Hematopoietic multipotent progenitor cell (in vitro differentiated cells): ENCODE data around the gene CACNA2D3. TPM values are rescaled to one million over a fixed set of nuclear protein-coding genes. Genes with fewer than 3 reads are reported as not detected.

Experiments used
- DNase-seq, 3 donors: peaks; one replicate each; pipeline ENCODE4 v3.0.0-alpha.2; 2011 to 2015; ENCODE audit warnings: low read depth in 2 of 3, low spot score in 2 of 3
- total RNA-seq: library from RNA; depleted of rRNA; stranded (reverse); fragments of >200 nt; gene quantifications from one replicate; pipeline ENCODE4 v1.2.3, GENCODE V29; 2012

The CACNA2D3 gene
- total RNA-seq, 1 donor: under 0.01 TPM

DNA sequence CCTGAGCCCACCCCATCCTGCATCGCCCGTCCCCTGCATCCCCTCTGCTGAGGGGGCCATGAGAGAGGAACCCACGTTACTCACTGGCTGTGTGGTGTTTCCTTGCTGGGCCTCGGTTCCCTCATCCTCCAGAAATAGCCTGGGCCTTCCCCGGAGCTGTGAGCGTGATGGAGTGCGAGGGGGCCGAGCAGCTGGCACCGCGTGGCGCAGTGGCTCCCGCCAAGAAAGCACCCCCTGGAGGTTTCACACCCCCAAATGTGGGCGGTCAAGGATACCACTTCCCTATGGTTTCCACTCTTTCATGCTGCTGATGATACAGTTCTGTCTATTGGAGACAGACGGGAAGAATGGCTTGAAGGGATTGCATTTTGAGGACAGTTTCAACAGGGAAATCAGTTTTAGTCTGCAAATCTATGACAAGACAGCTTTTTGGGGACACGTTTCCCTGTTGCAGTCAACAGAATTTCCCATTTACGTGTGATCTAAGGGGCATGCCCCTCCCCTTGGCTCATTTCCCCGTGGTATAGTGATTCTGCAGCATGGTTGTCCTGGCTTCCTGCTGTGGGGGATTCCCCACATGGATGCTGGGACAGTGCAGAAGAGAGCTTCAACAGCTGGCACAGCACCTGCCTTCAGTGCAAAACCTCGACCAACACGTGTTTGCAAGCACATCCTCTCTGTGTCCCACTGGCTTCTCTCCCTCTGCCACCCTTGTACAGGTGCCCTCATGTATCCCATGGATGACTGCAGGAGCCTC, 428.0 kb downstream of the CACNA2D3 start:
- no peak for DNase-seq

DNA sequence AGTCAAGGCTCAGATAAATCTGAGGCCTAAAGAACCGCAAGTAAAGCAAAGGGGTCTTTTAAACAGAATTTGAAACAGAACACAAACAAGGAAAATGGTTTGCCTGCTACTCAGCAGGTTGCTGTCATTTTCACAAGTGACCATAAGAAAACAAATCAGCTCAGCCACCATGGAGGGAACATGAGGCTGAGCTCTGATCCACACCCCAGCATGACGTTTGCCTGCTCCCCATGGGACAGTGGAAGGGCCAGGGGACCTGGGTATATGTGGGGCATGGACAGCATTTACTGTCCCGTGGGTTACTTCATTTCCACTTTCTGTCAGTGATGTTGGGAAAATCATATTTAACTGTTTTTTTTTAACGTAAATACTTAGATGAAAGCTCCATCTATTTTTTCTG, 434.3 kb downstream of the CACNA2D3 start:
- no peak for DNase-seq

DNA sequence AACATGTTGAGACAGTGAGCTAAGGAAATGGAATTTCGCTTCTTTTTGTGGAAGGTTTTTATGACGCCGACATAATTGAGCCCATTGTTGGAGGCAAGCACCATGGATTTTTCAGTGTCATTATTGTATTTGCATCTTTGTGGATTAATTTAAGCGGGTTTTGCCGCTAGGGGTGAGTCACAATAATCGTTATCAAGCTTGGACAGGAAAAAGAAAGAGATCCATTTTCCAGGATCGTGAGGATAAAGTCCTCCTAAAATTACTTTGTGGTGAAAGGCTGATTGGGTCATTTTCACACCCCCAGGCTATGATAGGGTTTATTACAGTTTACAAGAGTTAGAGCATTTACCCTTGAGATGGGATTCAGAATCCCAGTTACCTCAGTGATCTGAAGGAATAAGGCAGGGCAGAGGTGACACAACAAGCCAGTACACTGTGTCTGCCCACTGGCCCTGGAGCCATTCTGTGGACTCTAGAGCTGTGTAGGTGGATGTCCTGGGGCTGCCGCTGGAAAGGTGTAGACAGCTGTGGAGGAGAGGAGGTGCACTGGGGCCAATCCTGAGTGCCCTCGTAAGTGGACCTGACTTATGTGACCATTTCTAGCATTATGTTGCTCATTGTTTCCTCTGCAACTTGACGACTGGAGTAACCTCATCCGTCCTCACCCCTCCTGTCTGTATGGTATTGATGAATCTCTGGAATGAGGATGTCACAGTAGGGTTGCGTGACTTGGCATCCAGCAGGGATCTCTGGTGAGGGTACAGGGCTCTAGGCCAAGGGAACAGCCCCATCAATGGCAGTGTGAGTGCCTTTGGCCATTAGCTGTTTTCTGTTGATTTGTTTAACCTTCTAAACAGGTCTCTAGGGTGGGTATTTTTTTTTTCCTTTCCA, 435.4 kb downstream of the CACNA2D3 start:
- no peak for DNase-seq

DNA sequence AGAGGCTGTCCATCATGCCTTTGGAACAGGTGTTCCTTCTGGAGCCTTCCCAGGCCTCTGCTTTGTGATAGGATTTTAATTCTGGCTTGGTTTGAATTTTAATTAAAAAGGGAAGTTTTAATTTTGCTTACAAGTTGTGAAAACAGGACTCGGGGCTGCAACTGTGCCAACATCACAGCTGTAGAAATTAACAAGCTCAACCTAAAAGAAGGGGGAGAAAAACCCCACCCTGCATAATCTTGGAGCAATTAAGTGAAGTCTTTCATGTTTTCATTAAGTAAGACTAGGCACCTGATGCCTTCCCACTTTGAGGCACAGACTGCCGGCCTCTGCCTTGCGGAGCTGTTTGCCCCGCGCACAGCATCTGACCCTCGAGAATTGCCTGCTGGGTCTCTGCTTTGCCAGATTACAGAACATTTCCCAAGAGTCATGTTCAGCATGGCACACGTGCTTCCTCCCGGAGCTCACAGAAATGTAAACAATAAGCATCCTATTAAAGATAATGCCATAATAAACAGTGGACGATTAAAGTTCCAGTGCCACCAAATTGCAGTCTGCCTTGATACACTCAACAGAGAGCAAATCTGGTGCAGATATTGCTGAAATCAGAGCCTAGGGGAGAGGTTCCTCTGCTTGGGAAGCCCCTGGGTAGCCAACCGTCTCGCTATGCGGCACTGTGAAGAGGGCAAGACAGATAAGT, 441.3 kb downstream of the CACNA2D3 start:
- no peak for DNase-seq

DNA sequence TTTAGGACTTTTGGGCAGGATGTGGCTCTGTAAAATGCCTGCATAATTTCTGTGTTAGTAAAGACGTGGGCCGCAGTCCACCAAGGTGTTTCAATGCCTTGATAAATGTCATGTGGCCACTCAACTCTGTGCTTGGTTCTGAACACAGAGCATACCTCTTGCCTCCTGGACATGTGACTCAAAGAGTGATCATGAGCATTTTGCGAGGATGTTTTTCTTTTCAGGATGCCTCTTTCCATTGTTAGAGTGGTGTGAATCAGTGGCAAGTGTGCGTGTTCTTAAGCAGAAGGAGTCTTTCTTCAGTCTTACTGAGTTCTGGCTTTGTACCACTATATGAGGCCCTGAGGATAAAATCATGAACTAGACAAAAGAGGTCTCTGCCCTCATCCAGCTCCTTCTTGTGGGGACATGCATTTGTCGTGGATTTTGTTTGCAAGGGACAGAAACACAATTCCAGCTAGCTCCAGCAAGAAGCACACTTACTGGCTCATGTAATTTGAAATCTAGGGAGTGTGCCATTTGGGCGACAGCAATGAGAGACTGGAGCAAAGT, 442.1 kb downstream of the CACNA2D3 start:
- DNase-seq: no peak

DNA sequence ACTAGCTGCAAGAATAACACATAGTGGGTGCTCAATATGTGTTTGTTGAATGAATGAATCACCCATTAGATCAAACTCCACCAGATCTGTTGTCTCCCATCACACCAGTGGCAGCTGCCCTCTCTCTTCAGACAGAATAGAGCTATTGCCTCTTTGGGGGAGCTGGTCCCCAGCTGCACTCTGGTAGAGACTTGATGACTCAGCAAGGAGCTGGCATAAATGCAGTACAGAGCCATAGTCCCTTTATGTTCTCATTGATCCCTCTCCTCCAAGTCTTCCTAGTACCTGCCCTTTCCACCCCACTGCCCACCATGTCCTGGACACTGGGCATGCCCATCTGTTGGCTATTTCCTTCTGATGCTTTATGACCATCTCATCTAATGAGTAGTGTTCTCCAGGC, 443.6 kb downstream of the CACNA2D3 start:
- no peak for DNase-seq

DNA sequence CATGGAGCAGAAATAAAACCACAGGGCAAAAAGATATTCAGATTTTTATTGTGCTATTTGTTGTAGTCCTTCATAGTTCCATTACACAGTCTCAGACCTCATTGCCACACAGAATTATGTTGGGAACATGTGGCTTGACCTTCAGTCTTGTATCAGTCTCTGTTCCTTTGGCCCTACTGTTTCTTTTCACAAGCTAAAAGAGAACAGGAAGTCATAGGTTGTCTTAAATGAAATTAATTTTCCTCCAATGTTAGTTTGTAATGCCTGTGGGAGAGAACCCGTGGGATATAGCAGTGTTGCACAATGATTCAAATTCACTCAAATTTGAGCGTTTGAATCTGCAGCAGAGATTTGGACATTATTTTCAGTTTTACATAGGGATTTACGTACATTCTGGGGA, 445.6 kb downstream of the CACNA2D3 start:
- no peak for DNase-seq

DNA sequence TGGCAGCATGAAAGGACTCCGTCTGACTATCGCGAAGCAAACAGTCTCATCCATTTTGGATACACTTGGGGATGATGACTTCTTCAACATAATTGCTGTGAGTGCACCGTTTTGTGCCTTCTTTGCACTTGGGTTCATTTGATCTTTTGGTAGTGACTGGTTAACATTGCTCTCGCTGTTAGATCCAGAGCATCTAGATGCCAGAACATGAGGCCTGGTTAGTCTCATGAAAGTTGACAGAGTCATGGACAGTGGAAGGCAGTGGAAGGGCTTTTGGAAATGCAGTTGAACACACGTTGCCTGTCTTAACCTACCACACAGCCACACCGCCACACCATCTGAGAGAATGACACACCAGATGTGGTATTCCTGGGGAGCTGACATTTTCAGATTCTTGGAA, 447.7 kb downstream of the CACNA2D3 start:
- DNase-seq: no peak

DNA sequence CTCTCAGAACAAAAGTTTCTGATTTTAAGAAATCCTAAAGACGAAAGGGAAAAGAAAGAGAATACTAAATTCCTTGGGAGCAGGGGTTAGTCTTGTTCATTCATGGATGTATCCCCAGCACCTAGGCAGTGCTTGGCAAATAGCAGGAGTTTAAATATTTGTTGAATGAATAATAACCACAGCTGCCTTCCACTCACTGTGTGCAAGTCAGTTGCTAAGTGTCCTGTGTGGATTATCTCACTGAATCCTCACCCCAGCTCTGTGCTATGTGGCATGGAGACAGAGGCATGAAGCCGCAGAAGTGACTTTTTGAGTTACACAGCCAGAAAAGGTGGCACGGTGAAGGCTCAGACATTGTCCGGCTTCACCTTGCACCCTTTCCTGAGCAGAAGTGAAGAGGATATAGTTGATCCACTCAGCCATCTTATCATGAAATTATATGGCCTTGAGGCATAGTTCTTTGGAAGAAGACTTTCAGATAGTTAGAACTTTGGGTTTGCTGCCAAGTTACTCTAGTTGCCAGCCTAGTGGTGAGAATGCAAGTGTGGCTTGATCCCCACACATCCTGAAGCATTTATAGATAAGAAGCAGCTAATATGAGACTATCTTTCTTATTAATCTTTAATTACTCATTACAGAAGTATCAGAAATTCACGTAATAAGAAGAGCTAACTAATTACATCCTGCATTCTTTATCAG, 450.0 kb downstream of the CACNA2D3 start:
- DNase-seq: no peak

DNA sequence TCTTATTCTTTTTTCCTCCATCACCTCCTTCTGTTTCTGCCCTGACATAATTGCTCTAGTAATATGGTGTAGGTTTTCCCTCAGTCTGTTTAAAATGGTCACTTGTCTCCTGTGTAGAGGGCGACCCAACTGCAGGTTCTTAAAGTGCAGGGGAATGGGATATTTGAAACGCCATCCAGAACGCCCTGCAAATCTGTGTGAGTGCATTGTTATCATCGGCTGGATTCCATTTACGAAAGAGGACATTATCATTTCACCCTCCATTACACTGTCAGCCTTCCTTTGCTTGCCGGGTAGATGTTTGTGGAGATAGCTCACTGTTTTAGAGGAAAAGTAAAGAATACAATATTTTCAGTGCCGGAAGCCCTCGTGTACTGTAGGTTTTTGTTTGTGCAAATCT, 451.5 kb downstream of the CACNA2D3 start:
- DNase-seq: no peak

DNA sequence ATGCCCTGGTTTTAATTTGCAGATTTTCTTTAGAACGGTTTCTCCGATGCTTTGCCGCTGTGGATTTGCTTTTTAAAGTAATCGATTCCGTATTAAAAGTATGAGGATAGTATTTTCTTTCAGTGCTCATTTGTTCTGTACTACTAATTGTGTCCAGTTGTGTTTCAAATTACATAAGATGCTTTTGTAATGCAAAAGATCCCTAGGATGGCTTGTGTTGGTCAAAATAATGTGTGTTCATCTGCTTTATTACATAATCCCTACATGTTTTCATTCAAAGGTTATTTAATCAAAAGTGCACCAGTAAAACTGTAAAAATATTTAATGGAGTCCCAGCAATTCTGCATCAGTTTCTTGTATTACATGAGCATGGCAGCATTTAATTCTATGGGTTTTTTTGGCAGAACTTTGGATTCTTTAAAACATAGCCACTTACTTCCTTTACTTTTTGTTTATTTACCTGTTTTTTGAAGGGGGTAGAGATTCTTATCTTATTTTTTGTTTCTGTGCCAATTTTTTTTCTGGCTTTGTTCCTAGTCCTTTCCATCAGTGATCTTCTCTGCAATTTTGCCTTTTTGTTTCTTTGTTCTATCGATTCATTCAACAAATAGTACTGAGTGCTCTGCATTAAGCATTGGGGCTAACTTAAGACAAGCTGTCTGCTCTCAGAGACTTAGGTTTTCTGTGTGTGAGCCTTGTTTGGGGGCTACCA, 452.7 kb downstream of the CACNA2D3 start:
- DNase-seq: no peak

DNA sequence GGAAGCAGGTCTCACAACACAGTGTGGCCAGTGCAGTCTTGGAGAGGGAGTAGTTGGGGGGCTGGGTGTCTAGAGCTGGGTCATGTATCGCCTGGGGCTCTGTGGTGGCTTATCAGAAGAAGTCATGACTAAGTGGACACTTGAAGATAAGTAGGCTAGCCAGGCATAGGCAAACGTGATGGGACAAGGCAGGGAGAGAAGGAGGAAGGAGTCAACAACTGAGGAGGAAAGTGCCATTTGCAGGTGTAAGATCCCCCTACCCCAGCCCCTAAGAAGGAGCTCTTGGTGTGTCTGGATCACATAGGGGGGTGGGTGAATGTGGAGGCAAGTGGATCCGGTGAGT, 453.2 kb downstream of the CACNA2D3 start:
- no peak for DNase-seq

DNA sequence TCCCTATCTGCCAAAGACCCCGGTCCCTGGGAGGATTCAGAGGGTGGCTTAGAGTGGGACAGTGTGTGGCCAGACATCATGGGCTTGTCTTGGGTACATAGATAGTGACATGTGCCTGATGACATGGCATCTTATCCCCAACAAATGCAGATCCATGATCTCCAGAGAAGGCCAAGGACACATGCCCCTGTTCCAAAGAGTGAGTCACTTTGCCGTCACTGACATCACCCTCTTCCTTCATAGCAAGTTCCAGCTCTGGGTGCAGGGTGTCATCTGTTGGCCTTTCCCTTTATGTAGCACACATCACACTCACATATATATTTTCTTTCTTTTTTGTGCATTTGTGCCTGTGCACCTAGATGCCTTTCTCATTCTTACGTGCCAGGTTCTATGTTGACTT, 455.0 kb downstream of the CACNA2D3 start:
- no peak for DNase-seq

DNA sequence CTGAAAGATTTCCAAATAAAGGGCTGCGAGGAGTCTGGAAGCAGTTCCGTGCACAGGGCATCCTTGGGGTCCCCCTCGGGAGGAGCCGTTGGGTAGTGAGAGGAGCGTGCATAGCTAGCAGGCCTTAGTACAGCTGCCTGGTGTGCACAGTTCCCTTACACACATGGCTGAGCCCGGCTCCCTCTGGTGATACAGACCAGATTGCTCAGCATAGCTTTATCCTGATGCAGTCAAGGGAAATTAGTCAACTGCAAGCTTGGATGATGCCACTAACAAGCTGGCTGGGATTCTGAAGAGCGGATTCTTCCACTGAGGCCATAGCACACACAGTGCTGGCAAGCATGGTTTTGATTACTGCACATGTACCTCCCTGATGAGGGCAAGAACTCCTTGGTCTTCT, 456.1 kb downstream of the CACNA2D3 start:
- no peak for DNase-seq

DNA sequence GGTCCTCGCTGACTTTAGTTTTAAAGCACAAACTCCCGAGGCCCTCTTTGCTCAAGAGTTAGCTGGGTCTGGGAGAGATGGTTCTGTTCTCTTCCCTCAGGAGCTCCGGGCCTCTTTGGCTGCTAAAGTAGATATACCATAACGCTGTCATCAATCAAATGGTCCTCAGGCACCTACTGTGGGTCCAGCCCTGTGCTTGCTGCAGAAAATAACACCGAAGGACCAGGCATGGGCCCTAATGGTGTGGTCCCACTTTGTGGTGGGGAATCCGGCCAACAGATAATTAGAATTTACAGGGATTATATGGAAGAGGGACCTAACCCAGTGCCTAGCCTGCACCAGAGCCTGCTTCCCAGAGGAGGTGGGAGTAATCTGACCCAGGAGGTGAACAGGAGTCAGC, 458.1 kb downstream of the CACNA2D3 start:
- no peak for DNase-seq

DNA sequence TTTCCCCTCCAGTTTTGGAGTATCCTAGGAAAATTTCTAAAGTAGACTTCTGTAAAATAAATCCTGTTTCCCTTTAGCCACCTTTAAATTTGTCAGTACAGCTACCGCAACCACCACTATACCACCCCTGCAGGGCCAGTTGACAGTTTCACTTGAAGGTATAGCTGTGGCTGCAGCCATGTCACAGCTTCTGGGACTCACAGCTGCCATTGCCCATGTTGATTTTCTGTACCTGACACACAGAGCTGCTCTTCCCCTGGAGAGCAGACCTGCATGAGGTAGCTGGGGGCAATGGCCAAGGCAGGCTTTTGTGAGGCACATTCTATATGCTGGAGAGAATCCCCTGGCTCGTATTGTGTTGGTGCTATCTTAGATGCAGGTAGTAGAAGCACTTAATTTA, 460.1 kb downstream of the CACNA2D3 start:
- no peak for DNase-seq

DNA sequence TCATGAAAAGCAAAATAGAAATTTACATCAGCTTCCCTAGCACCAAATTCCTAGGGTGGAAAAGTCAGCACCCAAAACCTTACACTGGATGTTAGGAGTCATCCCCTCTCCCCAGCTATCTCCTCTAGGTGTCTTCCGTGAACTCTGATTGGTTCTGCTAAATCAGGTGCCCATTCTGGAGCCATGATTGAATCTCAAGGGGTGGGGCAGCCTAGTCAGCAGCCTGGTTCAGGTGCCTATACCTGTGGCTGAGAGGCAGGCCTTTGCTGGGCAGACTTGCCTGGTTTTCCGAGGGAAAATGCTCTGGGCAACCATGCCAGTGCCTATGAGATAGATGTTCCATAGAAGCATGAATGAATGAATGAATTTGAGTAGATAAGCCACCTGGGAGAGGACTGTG, 468.8 kb downstream of the CACNA2D3 start:
- DNase-seq: no peak

DNA sequence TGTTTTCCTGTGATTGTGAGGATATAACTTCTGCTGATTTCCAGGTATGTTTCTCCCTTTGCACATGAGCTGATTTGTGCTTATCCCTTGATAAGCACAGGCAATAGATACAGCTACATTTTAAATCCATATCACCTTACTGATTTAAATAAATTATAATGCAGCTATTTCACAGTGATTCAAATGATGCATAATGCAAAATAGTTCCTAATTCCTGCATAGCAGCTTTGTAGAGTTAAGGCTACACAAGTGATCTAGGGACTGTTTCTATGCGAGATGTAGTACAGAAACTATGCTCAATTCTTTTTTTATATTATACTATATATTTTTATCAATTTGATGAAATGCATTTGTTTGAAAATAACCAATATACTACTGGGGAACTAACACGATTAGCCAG, 471.3 kb downstream of the CACNA2D3 start:
- DNase-seq: no peak

DNA sequence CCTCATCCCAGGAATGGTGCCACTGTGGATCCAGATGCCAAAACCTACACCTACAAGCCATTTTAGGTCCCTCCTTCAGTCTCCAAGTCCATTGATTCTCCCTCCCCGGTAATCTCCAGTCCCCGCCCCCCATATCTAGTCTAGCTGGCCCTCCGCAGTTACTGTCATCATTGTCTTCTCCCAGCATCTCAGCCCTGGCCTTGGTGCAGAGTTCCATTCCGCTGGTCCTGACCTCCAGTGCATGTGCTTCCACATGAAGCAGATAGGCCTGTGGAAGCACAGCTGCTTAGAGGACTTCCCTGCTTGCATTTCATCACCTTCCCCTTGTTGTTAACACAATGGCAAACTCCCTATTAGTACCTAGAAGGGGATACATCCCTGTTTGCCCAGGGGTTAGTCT, 473.7 kb downstream of the CACNA2D3 start:
- no peak for DNase-seq

DNA sequence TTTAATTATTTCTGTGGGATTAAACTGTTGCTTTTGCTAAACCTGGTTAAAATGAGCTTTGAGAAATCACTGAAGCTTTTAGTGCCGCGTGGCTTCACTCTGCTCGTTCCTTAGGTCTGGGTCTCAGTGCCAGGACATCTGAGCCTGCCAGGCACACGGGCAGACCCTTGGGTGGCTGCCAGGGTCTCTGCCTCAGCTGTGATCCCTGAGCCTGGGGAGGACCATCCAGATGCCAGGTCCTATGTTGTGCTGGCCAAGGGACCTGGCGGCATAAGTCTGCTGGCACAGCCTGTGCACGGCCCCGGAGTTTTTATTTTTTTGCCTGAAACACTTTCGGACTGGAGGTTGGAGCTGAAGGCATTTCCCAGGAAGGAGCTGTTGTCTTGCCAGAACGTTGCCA, 477.4 kb downstream of the CACNA2D3 start:
- no peak for DNase-seq
